Breast epithelium (tissue), 4 donors: Measurements from ENCODE around the gene NBEAL1. TPM values are rescaled to one million over a fixed set of nuclear protein-coding genes. Genes with fewer than 3 reads are reported as not detected.
"Not testable (repeated sequence)": the region's sequence is repeated elsewhere in the genome, so short reads cannot be mapped to it uniquely, and the experiment has no call there.

Source experiments
- DNase-seq, 2 donors: peaks; one replicate each; pipeline ENCODE4 v3.0.0-alpha.2; 2019; ENCODE audit warnings: low spot score in 2 of 2
- H3K27ac ChIP-seq, 2 donors: fragments of 200-600 bp; sonication (generic) in 1 of 2; one replicate each; pipeline ENCODE4 v1.5.1; 2016 to 2019; ENCODE audit warnings: mild to moderate bottlenecking in 1 of 2
- H3K27me3 ChIP-seq, 2 donors: fragments of 200-600 bp; sonication (generic) in 1 of 2; one replicate each; pipeline versions ENCODE4 v1.5.1 to v1.6.0; 2017 to 2019; ENCODE audit warnings: control low read depth in 1 of 2, mild to moderate bottlenecking in 1 of 2
- H3K36me3 ChIP-seq: fragments of 200-600 bp; one replicate; pipeline ENCODE4 v1.5.1; 2019
- H3K4me1 ChIP-seq, 2 donors: fragments of 200-600 bp; sonication (generic); one replicate each; pipeline ENCODE4 v1.5.1; 2016 to 2019; ENCODE audit warnings: control low read depth in 1 of 2
- H3K4me3 ChIP-seq, 3 donors: fragments of 200-600 bp; sonication (generic); 1 replicate in 2 of 3; 2 replicates in 1 of 3; pipeline ENCODE4 v1.5.1; 2016 to 2019; ENCODE audit warnings: mild to moderate bottlenecking in 3 of 3, moderate library complexity in 2 of 3
- H3K9me3 ChIP-seq, 2 donors: fragments of 200-600 bp; sonication (generic) in 1 of 2; one replicate each; pipeline ENCODE4 v1.5.1; 2016 to 2019; ENCODE audit warnings: control low read depth in 1 of 2
- POLR2A ChIP-seq: fragments of 450-650 bp; IDR thresholded peaks from one replicate; pipeline ENCODE4 v1.6.1; 2016; ENCODE audit warnings: antibody characterized with exemption, mild to moderate bottlenecking, moderate library complexity
- POLR2AphosphoS5 ChIP-seq, 3 donors: sonication (generic); formaldehyde crosslinking; IDR thresholded peaks; one replicate each; pipeline ENCODE4 v1.6.1; 2017; ENCODE audit warnings: antibody characterized with exemption in 3 of 3
- intact Hi-C: fragments of 100-400 bp; cut with DNase I; formaldehyde crosslinking; loops from one replicate; pipeline ENCODE4 v1.15.1; 2023; ENCODE audit warnings: low total_unique reads
- total RNA-seq, 3 donors: library from RNA; depleted of rRNA; stranded (reverse); fragments of >200 nt; gene quantifications; one replicate each; pipeline ENCODE4 v1.1.0, GENCODE V29; 2016
- TF ChIP-seq, protein P1 (sequence below), 3 donors: fragments of 450-650 bp; IDR thresholded peaks; one replicate each; pipeline ENCODE4 v1.5.1; 2016 to 2017; ENCODE audit warnings: antibody characterized with exemption in 3 of 3, mild to moderate bottlenecking in 3 of 3, moderate library complexity in 3 of 3

NBEAL1 gene
- total RNA-seq, 3 donors from 2014 or later, result 34.7 to 84.3 (median 64.9) TPM

- TF ChIP-seq POLR2AphosphoS5 (IDR thresholded peaks at IDR 0.05) (no peak), POLR2A (no peak)
- TF ChIP-seq, protein P1, sequence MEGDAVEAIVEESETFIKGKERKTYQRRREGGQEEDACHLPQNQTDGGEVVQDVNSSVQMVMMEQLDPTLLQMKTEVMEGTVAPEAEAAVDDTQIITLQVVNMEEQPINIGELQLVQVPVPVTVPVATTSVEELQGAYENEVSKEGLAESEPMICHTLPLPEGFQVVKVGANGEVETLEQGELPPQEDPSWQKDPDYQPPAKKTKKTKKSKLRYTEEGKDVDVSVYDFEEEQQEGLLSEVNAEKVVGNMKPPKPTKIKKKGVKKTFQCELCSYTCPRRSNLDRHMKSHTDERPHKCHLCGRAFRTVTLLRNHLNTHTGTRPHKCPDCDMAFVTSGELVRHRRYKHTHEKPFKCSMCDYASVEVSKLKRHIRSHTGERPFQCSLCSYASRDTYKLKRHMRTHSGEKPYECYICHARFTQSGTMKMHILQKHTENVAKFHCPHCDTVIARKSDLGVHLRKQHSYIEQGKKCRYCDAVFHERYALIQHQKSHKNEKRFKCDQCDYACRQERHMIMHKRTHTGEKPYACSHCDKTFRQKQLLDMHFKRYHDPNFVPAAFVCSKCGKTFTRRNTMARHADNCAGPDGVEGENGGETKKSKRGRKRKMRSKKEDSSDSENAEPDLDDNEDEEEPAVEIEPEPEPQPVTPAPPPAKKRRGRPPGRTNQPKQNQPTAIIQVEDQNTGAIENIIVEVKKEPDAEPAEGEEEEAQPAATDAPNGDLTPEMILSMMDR (IDR thresholded peaks at IDR 0.05), result no peak
- peaks cover 16% of the 10 kb centered on the region for H3K36me3 ChIP-seq
- H3K27me3 ChIP-seq, result no peaks in the 10 kb centered on the region
- no peak for DNase-seq
- H3K4me3 ChIP-seq, result no peak overlapping the region
- intact Hi-C loops, result no loop called here
- no peak overlapping the region for H3K27ac ChIP-seq
- no peaks in the 10 kb centered on the region for H3K4me1 ChIP-seq
- H3K9me3 ChIP-seq, result no peaks in the 10 kb centered on the region
Observed at GRCh38 chr2:203149194-203149593, 134.5 kb downstream of the NBEAL1 start.

GRCh38 chr2:203155406-203155805 is 140.7 kb downstream of the NBEAL1 start:
- TF ChIP-seq POLR2A (no peak), POLR2AphosphoS5 (IDR thresholded peaks at IDR 0.05) (no peak)
- TF ChIP-seq, protein P1 (IDR thresholded peaks at IDR 0.05), result no peak
- Histone ChIP-seq H3K9me3 (no peaks in the 10 kb centered on the region), H3K27ac (no peak overlapping the region), H3K4me3 (no peak overlapping the region), H3K27me3 (no peaks in the 10 kb centered on the region), H3K4me1 (no peaks in the 10 kb centered on the region), H3K36me3 (peaks cover 4% of the 10 kb centered on the region)
- intact Hi-C loops, result no loop called here
- no peak for DNase-seq

DNA sequence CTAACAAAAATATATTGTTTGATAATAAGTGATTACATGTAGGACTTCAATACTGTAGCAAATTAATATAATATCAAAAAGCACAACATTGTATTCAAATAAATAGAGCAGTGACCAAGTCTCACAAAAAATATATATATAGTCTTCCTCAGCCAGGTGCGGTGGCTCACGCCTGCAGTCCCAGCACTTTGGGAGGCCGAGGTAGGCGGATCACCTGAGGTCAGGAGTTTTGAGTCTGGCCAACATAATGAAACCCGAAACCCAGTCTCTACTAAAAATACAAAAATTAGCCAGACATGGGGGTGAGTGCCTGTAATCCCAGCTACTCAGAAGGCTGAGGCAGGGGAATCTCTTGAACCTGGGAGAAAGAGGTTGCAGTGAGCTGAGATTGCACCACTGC is 148.0 kb downstream of the NBEAL1 start:
- H3K27ac ChIP-seq, H3K4me1 ChIP-seq, H3K36me3 ChIP-seq, H3K4me3 ChIP-seq, intact Hi-C loops, DNase-seq, H3K9me3 ChIP-seq, H3K27me3 ChIP-seq: not testable (repeated sequence)

- intact Hi-C loops, result no loop called here
- Histone ChIP-seq H3K4me3 (no peak overlapping the region), H3K27ac (no peak overlapping the region), H3K9me3 (no peaks in the 10 kb centered on the region), H3K36me3 (no peaks in the 10 kb centered on the region), H3K4me1 (no peaks in the 10 kb centered on the region), H3K27me3 (no peaks in the 10 kb centered on the region)
- DNase-seq, result no peak
- no peak for TF ChIP-seq POLR2AphosphoS5 (IDR thresholded peaks at IDR 0.05)
- no peak for TF ChIP-seq POLR2A
- TF ChIP-seq, protein P1 (IDR thresholded peaks at IDR 0.05), result no peak
Observed at GRCh38 chr2:203164311-203164935, 149.7 kb downstream of the NBEAL1 start.

GRCh38 chr2:203167751-203168150 is 153.1 kb downstream of the NBEAL1 start:
- Histone ChIP-seq H3K27me3 (no peaks in the 10 kb centered on the region), H3K9me3 (no peaks in the 10 kb centered on the region), H3K36me3 (no peaks in the 10 kb centered on the region), H3K4me1 (no peaks in the 10 kb centered on the region), H3K4me3 (no peak overlapping the region), H3K27ac (no peak overlapping the region)
- intact Hi-C loops, result no loop called here
- TF ChIP-seq POLR2A, result no peak
- no peak for TF ChIP-seq POLR2AphosphoS5 (IDR thresholded peaks at IDR 0.05)
- TF ChIP-seq, protein P1 (IDR thresholded peaks at IDR 0.05), result no peak
- no peak for DNase-seq

DNA sequence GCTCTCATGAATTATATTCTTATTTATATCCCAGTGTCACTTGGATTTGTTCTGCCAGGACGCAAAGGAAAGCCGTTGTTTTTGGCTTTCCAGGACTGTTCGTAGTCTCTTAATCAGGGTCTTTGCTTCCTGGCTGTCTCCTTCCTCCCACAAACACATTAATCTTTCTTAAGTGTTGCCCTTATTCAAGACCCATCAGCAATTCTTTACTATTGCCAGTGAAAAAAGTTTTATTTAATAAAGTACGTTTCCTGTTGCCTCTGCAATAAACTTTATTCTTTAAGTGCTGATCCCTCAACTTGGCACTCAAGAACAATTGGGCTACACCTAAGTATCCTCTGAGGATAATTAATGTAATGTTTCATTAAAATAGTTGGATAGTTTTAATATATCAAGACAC is 155.8 kb downstream of the NBEAL1 start:
- no peak for TF ChIP-seq POLR2A
- no peak for TF ChIP-seq POLR2AphosphoS5 (IDR thresholded peaks at IDR 0.05)
- TF ChIP-seq, protein P1 (IDR thresholded peaks at IDR 0.05), result no peak
- Histone ChIP-seq H3K4me1 (no peaks in the 10 kb centered on the region), H3K27me3 (no peaks in the 10 kb centered on the region), H3K4me3 (no peak overlapping the region), H3K27ac (no peak overlapping the region), H3K9me3 (no peaks in the 10 kb centered on the region), H3K36me3 (no peaks in the 10 kb centered on the region)
- intact Hi-C loops, result no loop called here
- no peak for DNase-seq
